ENCODE measurements around the gene SRMS. TPM values are rescaled to one million over a fixed set of nuclear protein-coding genes. Genes with fewer than 3 reads are reported as not detected.

Gene SRMS
- total RNA-seq, 2 donors from 2014 or later: 0.32 to 0.49 TPM

DNA sequence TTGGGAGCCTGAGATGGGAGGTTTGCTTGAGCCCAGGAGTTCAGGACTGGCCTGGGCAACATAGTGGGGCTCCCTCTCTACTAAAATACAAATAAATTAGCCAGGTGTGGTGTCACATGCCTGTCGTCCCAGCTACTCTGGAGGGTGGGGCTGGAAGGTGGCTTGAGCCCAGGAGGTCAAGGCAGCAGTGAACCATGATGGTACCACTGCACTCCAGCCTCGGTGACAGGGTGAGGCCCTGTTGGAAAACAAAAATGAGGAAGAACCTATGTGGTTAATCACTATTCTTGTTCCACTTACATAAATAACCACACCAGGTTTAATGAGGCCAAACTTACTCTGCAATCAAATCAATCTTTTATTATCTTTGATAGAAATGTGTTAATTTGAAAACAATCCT is 21.6 kb downstream of the SRMS start:
- no peak overlapping the region for H3K27ac ChIP-seq
- no peaks in the 10 kb centered on the region for H3K36me3 ChIP-seq
- H3K4me1 ChIP-seq: peaks cover 5% of the 10 kb centered on the region
- H3K9ac ChIP-seq (ENCODE audit: low read depth in 2 of 2, low read length in 2 of 2): no peak overlapping the region
- no peak overlapping the region for H3K4me3 ChIP-seq
- peak; percentile 62 for DNase-seq
- H3K27me3 ChIP-seq: no peaks in the 10 kb centered on the region
- no peak for TF ChIP-seq CTCF (IDR thresholded peaks at IDR 0.05)
- H3K9me3 ChIP-seq: no peaks in the 10 kb centered on the region
- intact Hi-C loops (cut with DNase I): no loop called here

DNA sequence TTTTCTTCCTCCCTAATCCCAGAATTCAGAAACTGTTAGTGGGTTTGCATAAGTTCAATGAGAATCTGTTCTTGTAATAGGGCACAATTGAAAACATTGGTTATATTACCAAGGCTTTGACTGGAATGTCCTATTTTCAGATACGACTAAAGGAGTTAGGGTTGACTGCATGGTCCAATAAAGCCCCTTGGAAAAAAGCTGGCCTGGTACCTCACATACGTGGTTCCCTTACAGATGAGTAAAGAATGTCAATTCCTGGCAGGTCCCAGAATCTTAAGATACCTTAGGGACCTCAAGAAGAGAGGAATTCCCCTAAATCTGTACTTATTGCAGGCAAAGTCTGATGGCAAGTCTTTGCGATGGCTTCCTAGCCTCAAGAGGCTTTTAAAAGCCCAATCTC is 22.4 kb downstream of the SRMS start:
- no peak for DNase-seq
- Histone ChIP-seq H3K27ac (no peak overlapping the region), H3K9me3 (no peaks in the 10 kb centered on the region), H3K27me3 (no peaks in the 10 kb centered on the region), H3K9ac (ENCODE audit: low read depth in 2 of 2, low read length in 2 of 2) (no peak overlapping the region), H3K4me3 (no peak overlapping the region), H3K36me3 (no peaks in the 10 kb centered on the region), H3K4me1 (peaks cover 5% of the 10 kb centered on the region)
- intact Hi-C loops (cut with DNase I): no loop called here
- TF ChIP-seq CTCF (IDR thresholded peaks at IDR 0.05): no peak

DNA sequence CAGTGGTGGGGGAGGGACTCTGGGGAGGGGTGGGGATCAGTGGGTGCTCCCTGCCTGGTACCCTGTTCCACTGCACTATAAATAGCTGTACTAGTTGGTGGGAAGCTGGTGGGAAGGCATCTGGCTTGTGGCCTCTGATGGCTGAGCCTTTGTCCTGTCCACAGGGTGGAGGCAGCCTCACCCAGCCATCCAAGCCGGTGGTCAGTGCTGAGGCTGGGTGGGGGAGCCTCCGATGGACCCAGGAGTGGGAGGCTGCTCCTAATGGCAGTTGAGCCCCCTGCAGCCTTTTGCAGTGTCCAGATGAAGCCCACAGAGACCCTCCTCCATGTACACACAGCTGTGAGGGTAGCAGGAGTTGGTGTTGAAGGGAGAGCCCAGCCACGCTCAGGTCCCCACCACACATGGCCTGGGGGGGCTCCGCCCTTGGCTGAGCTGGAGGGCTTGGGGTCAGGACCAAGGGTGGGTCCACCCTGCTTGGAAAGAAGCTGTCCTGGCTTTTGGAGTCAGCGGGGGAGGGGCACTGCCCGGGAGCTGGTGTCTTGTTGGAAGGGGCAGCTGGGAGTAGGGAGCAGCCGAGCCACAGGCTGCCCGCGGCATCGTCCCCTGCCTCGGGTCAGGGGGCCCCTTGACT is 24.5 kb downstream of the SRMS start:
- H3K36me3 ChIP-seq: no peaks in the 10 kb centered on the region
- intact Hi-C loops (cut with DNase I): no loop called here
- no peak for DNase-seq

DNA sequence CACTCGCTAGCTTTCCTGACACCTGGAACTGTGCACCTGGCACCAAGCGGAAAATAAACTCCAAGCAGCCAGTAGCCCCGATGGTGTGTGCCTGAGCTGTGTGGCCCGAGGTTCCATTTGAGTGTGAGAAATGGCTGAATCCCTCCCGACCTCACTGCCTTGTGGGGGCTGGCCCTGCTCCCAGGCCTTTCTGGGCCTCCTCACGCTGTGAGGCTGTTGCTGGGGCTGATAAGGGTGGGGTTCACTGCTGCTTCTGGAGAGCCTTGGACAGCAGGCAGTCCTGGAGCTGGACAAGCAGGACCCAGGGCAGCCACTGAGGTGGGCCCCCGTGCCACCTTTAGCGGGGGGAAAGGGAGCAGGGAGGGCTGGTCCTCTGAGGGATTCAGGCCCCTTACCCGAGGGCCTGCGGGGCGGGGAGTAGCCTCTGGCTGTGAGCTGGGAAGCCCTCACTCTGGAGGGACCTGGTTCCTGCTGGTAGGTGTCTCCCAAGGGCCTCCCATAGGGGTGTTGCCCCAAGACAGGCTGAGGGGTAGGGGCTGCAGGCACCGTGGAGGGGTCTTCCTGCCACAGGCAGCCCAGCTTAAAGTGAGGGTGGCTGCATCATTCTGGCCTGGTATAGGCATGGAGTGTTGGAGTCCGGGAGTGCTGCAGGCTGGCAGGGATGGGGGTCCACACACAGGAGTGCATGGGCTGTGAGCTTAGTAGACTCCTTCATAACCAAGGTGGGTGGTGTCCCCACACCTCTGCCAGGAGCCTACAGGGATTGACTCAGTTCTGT is 25.3 kb downstream of the SRMS start:
- H3K4me1 ChIP-seq: peaks cover 5% of the 10 kb centered on the region
- H3K27me3 ChIP-seq: no peaks in the 10 kb centered on the region
- no peak overlapping the region for H3K27ac ChIP-seq
- peak overlapping the region; percentile 58 to 95 for H3K9ac ChIP-seq (ENCODE audit: low read depth in 2 of 2, low read length in 2 of 2)
- peak overlapping the region; percentile 91 for H3K4me3 ChIP-seq
- no peak for TF ChIP-seq CTCF (IDR thresholded peaks at IDR 0.05)
- no peak for DNase-seq
- no peaks in the 10 kb centered on the region for H3K9me3 ChIP-seq
- no peaks in the 10 kb centered on the region for H3K36me3 ChIP-seq
- intact Hi-C loops (cut with DNase I): no loop called here

More for the DNA sequence above, 24.5 kb downstream of the SRMS start:
- H3K9ac ChIP-seq (ENCODE audit: low read depth in 2 of 2, low read length in 2 of 2): no peak overlapping the region
- no peak overlapping the region for H3K27ac ChIP-seq
- no peaks in the 10 kb centered on the region for H3K9me3 ChIP-seq
- H3K27me3 ChIP-seq: no peaks in the 10 kb centered on the region
- no peak for TF ChIP-seq CTCF (IDR thresholded peaks at IDR 0.05)
- H3K4me1 ChIP-seq: peaks cover 5% of the 10 kb centered on the region
- no peak overlapping the region for H3K4me3 ChIP-seq

DNA sequence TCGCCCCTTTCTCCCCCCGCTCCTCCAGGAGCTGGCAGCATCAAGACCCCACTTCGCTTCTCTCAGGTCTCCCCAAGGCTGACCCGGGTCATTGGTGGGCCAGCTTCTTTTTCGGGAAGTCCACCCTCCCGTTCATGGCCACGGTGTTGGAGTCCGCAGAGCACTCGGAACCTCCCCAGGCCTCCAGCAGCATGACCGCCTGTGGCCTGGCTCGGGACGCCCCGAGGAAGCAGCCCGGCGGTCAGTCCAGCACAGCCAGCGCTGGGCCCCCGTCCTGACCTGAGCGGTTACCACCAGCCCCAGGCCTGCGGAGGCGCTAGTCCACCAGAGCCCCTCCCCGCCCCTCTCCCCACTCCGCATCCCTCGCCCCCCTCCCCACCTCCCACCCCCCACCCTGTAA is 25.9 kb downstream of the SRMS start:
- intact Hi-C loops (cut with DNase I): no loop called here
- Histone ChIP-seq H3K27ac (peak overlapping the region; percentile 97), H3K9ac (ENCODE audit: low read depth in 2 of 2, low read length in 2 of 2) (peak overlapping the region; percentile 95 to 96), H3K9me3 (no peaks in the 10 kb centered on the region), H3K4me1 (peaks cover 5% of the 10 kb centered on the region), H3K27me3 (no peaks in the 10 kb centered on the region), H3K36me3 (no peaks in the 10 kb centered on the region), H3K4me3 (peak overlapping the region; percentile 91)
- DNase-seq: no peak
- no peak for TF ChIP-seq CTCF (IDR thresholded peaks at IDR 0.05)
